Measurements from ENCODE around the gene PLEKHD1.

DNA sequence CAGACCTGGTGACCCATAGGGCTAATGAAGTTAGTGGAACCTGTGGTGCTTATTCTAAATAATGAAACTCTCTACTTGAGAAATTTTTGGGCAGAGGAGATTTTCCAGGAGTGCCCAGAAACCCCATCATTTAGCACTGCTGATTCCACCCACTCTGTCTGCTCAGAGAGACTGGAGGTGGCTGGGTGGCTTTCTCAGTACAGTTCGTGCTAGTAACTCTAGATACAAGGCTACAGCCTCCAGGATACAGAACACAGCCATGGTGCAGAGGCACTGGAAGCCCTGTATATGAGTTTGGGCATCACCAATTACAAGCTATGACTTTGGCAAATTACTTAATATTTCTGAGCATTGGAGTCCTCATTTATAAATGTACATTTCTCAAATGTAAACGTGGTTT is 57.8 kb downstream of the PLEKHD1 start:
- TF ChIP-seq, protein P1, sequence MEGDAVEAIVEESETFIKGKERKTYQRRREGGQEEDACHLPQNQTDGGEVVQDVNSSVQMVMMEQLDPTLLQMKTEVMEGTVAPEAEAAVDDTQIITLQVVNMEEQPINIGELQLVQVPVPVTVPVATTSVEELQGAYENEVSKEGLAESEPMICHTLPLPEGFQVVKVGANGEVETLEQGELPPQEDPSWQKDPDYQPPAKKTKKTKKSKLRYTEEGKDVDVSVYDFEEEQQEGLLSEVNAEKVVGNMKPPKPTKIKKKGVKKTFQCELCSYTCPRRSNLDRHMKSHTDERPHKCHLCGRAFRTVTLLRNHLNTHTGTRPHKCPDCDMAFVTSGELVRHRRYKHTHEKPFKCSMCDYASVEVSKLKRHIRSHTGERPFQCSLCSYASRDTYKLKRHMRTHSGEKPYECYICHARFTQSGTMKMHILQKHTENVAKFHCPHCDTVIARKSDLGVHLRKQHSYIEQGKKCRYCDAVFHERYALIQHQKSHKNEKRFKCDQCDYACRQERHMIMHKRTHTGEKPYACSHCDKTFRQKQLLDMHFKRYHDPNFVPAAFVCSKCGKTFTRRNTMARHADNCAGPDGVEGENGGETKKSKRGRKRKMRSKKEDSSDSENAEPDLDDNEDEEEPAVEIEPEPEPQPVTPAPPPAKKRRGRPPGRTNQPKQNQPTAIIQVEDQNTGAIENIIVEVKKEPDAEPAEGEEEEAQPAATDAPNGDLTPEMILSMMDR (IDR thresholded peaks at IDR 0.05; ENCODE audit: control extremely low read depth in 1 of 3, insufficient read depth in 1 of 3, low read depth in 1 of 3, low read length in 3 of 3), result no peak
- TF ChIP-seq JUN (IDR thresholded peaks at IDR 0.05; ENCODE audit: low read depth, low read length) (no peak), SP1 (IDR thresholded peaks at IDR 0.05; ENCODE audit: low read depth, low read length) (no peak), RAD21 (IDR thresholded peaks at IDR 0.05 in 1 of 2, conservative IDR thresholded peaks at IDR 0.05 in 1 of 2; ENCODE audit: low read depth in 2 of 2, low read length in 2 of 2) (no peak), BCL11A (IDR thresholded peaks at IDR 0.05; ENCODE audit: low read depth in 2 of 2, low read length in 2 of 2) (no peak), ZNF274 (IDR thresholded peaks at IDR 0.05; ENCODE audit: borderline replicate concordance, extremely low read depth, low read length) (no peak), RNF2 (IDR thresholded peaks at IDR 0.05; ENCODE audit: borderline replicate concordance, low read depth, low read length, missing control alignments, poor library complexity, severe bottlenecking) (no peak), EZH2 (IDR thresholded peaks at IDR 0.05; ENCODE audit: low read depth, low read length, severe bottlenecking) (no peak), EGR1 (IDR thresholded peaks at IDR 0.05; ENCODE audit: borderline replicate concordance, low read depth, low read length) (no peak), CBX5 (IDR thresholded peaks at IDR 0.05; ENCODE audit: low read depth, low read length) (no peak), POLR2AphosphoS5 (IDR thresholded peaks at IDR 0.05; ENCODE audit: low read depth, low read length) (no peak), POU5F1 (IDR thresholded peaks at IDR 0.05; ENCODE audit: low read depth, low read length) (no peak)
